Esophagus muscularis mucosa (tissue), 4 donors: ENCODE data around the gene ADCY1. TPM values are rescaled to one million over a fixed set of nuclear protein-coding genes. Genes with fewer than 3 reads are reported as not detected.
A peak's percentile ranks its signal among the peaks of the same experiment; 100 is the strongest.
"Not testable (repeated sequence)": the region's sequence is repeated elsewhere in the genome, so short reads cannot be mapped to it uniquely, and the experiment has no call there.

ENCODE experiments used
- DNase-seq: peaks from one replicate; pipeline ENCODE4 v3.0.0-alpha.2; 2017; ENCODE audit errors: extremely low spot score
- H3K27ac ChIP-seq, 4 donors: fragments of 200-600 bp; sonication (generic); replicated peaks in 1 of 4; 1 replicate in 3 of 4; 2 replicates in 1 of 4; pipeline ENCODE4 v1.5.1; 2016 to 2019; ENCODE audit warnings: mild to moderate bottlenecking in 1 of 4
- H3K27me3 ChIP-seq, 4 donors: fragments of 200-600 bp; sonication (generic); one replicate each; pipeline versions ENCODE4 v1.5.1 to v1.6.0; 2016 to 2019
- H3K36me3 ChIP-seq, 4 donors: fragments of 200-600 bp; sonication (generic); one replicate each; pipeline ENCODE4 v1.5.1; 2016 to 2019
- H3K4me1 ChIP-seq, 4 donors: fragments of 200-600 bp; sonication (generic); one replicate each; pipeline ENCODE4 v1.5.1; 2016 to 2019
- H3K4me3 ChIP-seq, 4 donors: fragments of 200-600 bp; sonication (generic); 1 replicate in 2 of 4; 2 replicates in 2 of 4; pipeline ENCODE4 v1.5.1; 2016 to 2019; ENCODE audit warnings: mild to moderate bottlenecking in 4 of 4, moderate library complexity in 1 of 4
- H3K9me3 ChIP-seq, 4 donors: fragments of 200-600 bp; sonication (generic); 1 replicate in 3 of 4; 2 replicates in 1 of 4; pipeline ENCODE4 v1.5.1; 2016 to 2019
- CTCF ChIP-seq, 3 experiments: fragments of 200-600 bp in 2 of 3; fragments of 450-650 bp in 1 of 3; sonication (generic) in 2 of 3; IDR thresholded peaks; one replicate each; pipeline ENCODE4 v1.5.1; 2017 to 2019; ENCODE audit warnings: antibody characterized with exemption in 3 of 3, mild to moderate bottlenecking in 2 of 3, moderate library complexity in 1 of 3
- POLR2A ChIP-seq: fragments of 450-650 bp; IDR thresholded peaks from one replicate; pipeline ENCODE4 v1.6.1; 2017; ENCODE audit warnings: antibody characterized with exemption, moderate library complexity, mild to moderate bottlenecking, low read depth
- POLR2AphosphoS5 ChIP-seq, 2 donors: sonication (generic); formaldehyde crosslinking; IDR thresholded peaks; one replicate each; pipeline ENCODE4 v1.6.1; 2017; ENCODE audit warnings: antibody characterized with exemption in 2 of 2
- WGBS: methylation state at CpG from one replicate; pipeline ENCODE4 v1.1.5; 2018; 5-methylcytosine and 5-hydroxymethylcytosine counted together
- intact Hi-C: fragments of 100-400 bp; cut with DNase I; formaldehyde crosslinking; loops from one replicate; pipeline ENCODE4 v1.15.1; 2023
- small RNA-seq, 3 donors: library from RNA; depleted of rRNA; stranded (forward); fragments of <200 nt; gene quantifications; one replicate each; pipeline ENCODE3, GENCODE V24; 2016
- total RNA-seq, 4 donors: library from RNA; depleted of rRNA; stranded (reverse); fragments of >200 nt; gene quantifications; one replicate each; pipeline versions ENCODE4 v1.1.0 to v1.2.1, GENCODE V29; 2016

The ADCY1 gene
- total RNA-seq, 4 donors from 2014 or later = 0.42 to 2.1 (median 1.2) TPM

- intact Hi-C loops, H3K27me3 ChIP-seq, H3K9me3 ChIP-seq, H3K36me3 ChIP-seq: not testable (repeated sequence)
- Histone ChIP-seq H3K4me3 (peak overlapping the region; percentile 79 to 99 (median 86)), H3K27ac (peak overlapping the region; percentile 88 to 93 (median 91)), H3K4me1 (peaks cover 12 to 19% (median 16%) of the 10 kb centered on the region in 4 donors)
- TF ChIP-seq POLR2A (peak; percentile 38), CTCF (IDR thresholded peaks at IDR 0.05) (peak in 1 of 3 experiments; percentile 13), POLR2AphosphoS5 (IDR thresholded peaks at IDR 0.05) (peak; percentile 94 to 96)
- DNase-seq = peak; percentile 99
- WGBS = 0% methylated on average over 4 of the region's 72 CpGs
These were observed 194.6 kb downstream of the ADCY1 start for GRCh38 chr7:45768516-45769394.

- DNase-seq, H3K36me3 ChIP-seq, H3K9me3 ChIP-seq, intact Hi-C loops, H3K27me3 ChIP-seq: not testable (repeated sequence)
- H3K4me1 ChIP-seq = peaks cover 12 to 19% (median 16%) of the 10 kb centered on the region in 4 donors
- 98% methylated on average over 20 of the region's 20 CpGs for WGBS
- peak overlapping the region; percentile 79 to 99 (median 86) for H3K4me3 ChIP-seq
- peak overlapping the region; percentile 88 to 93 (median 91) for H3K27ac ChIP-seq
These were observed 195.5 kb downstream of the ADCY1 start for GRCh38 chr7:45769626-45770025.

Small RNA genes within 50 kb of the gene (small RNA-seq; reads per million reads assigned to genes)
- gene AC073325.2 = 0 reads per million in 3 donors
